ENCODE data around the gene MAGI2.

MAGI2 gene

DNA sequence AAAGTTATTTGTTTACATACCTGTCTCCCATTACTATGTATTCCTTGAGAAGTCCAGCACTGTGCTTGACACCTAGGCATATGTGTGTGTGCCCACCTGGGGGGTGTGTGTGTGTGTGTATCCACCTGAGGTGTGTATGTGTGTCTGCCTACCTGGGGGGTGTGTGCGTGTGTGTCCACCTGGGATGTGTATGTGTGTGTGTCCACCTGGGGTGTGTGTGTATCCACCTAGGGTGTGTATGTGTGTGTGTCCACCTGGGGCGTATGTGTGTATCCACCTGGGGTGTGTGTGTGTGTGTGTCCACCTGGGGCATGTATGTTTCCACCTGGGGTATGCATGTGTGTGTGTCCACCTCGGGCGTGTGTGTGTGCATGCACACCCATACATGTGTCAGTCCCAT, 1051.4 kb downstream of the MAGI2 start:
- POLR2A ChIA-PET (ENCODE audit: low non-redundant PET): no interaction called here
- CTCF ChIA-PET: no interaction called here
- no peak for DNase-seq (ENCODE audit: low spot score)
- H3K27ac ChIP-seq: no peak overlapping the region
- TF ChIP-seq, protein P1, sequence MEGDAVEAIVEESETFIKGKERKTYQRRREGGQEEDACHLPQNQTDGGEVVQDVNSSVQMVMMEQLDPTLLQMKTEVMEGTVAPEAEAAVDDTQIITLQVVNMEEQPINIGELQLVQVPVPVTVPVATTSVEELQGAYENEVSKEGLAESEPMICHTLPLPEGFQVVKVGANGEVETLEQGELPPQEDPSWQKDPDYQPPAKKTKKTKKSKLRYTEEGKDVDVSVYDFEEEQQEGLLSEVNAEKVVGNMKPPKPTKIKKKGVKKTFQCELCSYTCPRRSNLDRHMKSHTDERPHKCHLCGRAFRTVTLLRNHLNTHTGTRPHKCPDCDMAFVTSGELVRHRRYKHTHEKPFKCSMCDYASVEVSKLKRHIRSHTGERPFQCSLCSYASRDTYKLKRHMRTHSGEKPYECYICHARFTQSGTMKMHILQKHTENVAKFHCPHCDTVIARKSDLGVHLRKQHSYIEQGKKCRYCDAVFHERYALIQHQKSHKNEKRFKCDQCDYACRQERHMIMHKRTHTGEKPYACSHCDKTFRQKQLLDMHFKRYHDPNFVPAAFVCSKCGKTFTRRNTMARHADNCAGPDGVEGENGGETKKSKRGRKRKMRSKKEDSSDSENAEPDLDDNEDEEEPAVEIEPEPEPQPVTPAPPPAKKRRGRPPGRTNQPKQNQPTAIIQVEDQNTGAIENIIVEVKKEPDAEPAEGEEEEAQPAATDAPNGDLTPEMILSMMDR (conservative IDR thresholded peaks at IDR 0.05; ENCODE audit: low read depth): no peak

GRCh38 chr7:78400038-78400437, 1053.4 kb downstream of the MAGI2 start:
- DNase-seq (ENCODE audit: low spot score): no peak
- no peak overlapping the region for H3K27ac ChIP-seq
- TF ChIP-seq, protein P1 (conservative IDR thresholded peaks at IDR 0.05; ENCODE audit: low read depth): no peak
- ChIA-PET POLR2A (ENCODE audit: low non-redundant PET) (interaction anchor here (0.7 kb wide), 1 partner anchor 19 kb away, joined by 11 read pairs; no protein-coding TSS in a partner anchor), CTCF (no interaction called here)

- no peak overlapping the region for H3K27ac ChIP-seq
- TF ChIP-seq, protein P1 (conservative IDR thresholded peaks at IDR 0.05; ENCODE audit: low read depth): no peak
- CTCF ChIA-PET: no interaction called here
- POLR2A ChIA-PET (ENCODE audit: low non-redundant PET): interaction anchor here (0.7 kb wide), 1 partner anchor 20 kb away, joined by 11 read pairs; no protein-coding TSS in a partner anchor
- DNase-seq (ENCODE audit: low spot score): no peak
Observed at GRCh38 chr7:78399033-78399769, 1054.3 kb downstream of the MAGI2 start.

GRCh38 chr7:78398576-78398975, 1054.9 kb downstream of the MAGI2 start:
- CTCF ChIA-PET: no interaction called here
- TF ChIP-seq, protein P1 (conservative IDR thresholded peaks at IDR 0.05; ENCODE audit: low read depth): no peak
- DNase-seq (ENCODE audit: low spot score): no peak
- no peak overlapping the region for H3K27ac ChIP-seq
- POLR2A ChIA-PET (ENCODE audit: low non-redundant PET): no interaction called here

DNA sequence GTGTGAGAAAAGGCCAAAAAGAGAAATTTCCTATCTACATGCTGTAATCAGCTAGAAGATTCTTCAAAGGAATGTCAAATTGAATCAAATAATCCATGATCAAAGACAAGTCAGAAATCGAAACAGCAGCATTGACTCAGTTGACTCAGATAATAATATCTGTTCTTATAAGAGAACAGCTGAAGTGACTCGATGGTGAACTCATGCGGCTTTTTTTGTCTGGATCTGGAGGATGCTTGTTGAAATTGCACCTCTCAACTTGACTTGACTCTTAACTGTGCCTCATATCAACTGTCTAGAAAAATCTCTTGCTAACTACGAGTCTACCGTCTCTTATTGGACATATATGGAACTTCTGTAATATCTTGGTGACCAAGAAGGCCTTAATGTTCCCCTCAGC, 1055.4 kb downstream of the MAGI2 start:
- H3K27ac ChIP-seq: no peak overlapping the region
- TF ChIP-seq, protein P1 (conservative IDR thresholded peaks at IDR 0.05; ENCODE audit: low read depth): no peak
- DNase-seq (ENCODE audit: low spot score): no peak
- POLR2A ChIA-PET (ENCODE audit: low non-redundant PET): no interaction called here
- CTCF ChIA-PET: no interaction called here

- POLR2A ChIA-PET (ENCODE audit: low non-redundant PET): no interaction called here
- no peak overlapping the region for H3K27ac ChIP-seq
- CTCF ChIA-PET: no interaction called here
- TF ChIP-seq, protein P1 (conservative IDR thresholded peaks at IDR 0.05; ENCODE audit: low read depth): no peak
- DNase-seq (ENCODE audit: low spot score): no peak
Observed at GRCh38 chr7:78396210-78396609, 1057.3 kb downstream of the MAGI2 start.
